Upper lobe of left lung (tissue), 6 donors: ENCODE data around the gene CBFA2T3. TPM values are rescaled to one million over a fixed set of nuclear protein-coding genes. Genes with fewer than 3 reads are reported as not detected.

Experiments used
- ATAC-seq, 2 donors: fragments of 200-7000 bp; cut with Tn5 transposase; one replicate each; pipeline ENCODE4 v1.9.1; 2022; ENCODE audit warnings: mild to moderate bottlenecking in 2 of 2, moderate library complexity in 2 of 2; ENCODE audit not compliant: low FRiP score in 2 of 2
- DNase-seq, 2 donors: peaks; one replicate each; pipeline ENCODE4 v3.0.0-alpha.2; 2019 to 2020
- H3K27ac ChIP-seq, 4 donors: fragments of 200-600 bp; sonication (generic); one replicate each; pipeline ENCODE4 v1.5.1; 2016 to 2019
- H3K27me3 ChIP-seq, 4 donors: fragments of 200-600 bp; sonication (generic); one replicate each; pipeline ENCODE4 v1.5.1; 2017 to 2019
- H3K36me3 ChIP-seq, 4 donors: fragments of 200-600 bp; sonication (generic); one replicate each; pipeline ENCODE4 v1.5.1; 2016 to 2019
- H3K4me1 ChIP-seq, 4 donors: fragments of 200-600 bp; sonication (generic); one replicate each; pipeline ENCODE4 v1.5.1; 2018 to 2019
- H3K4me3 ChIP-seq, 4 donors: fragments of 200-600 bp; sonication (generic); one replicate each; pipeline ENCODE4 v1.5.1; 2017 to 2019; ENCODE audit warnings: mild to moderate bottlenecking in 2 of 4, moderate library complexity in 1 of 4
- H3K9me3 ChIP-seq, 4 donors: fragments of 200-600 bp; sonication (generic); one replicate each; pipeline ENCODE4 v1.5.1; 2018 to 2019
- CTCF ChIP-seq, 6 experiments: fragments of 450-650 bp in 4 of 6; fragments of 200-600 bp in 2 of 6; sonication (generic) in 2 of 6; IDR thresholded peaks; one replicate each; pipeline ENCODE4 v1.5.1; 2016 to 2019; ENCODE audit warnings: antibody characterized with exemption in 6 of 6
- EP300 ChIP-seq, 4 donors: sonication (generic); formaldehyde crosslinking; IDR thresholded peaks; one replicate each; pipeline ENCODE4 v1.5.1; 2017; ENCODE audit warnings: antibody characterized with exemption in 4 of 4, control low read depth in 2 of 4
- POLR2A ChIP-seq, 4 donors: fragments of 450-650 bp; IDR thresholded peaks; one replicate each; pipeline ENCODE4 v1.5.1; 2016 to 2017; ENCODE audit warnings: antibody characterized with exemption in 4 of 4, mild to moderate bottlenecking in 2 of 4
- POLR2AphosphoS5 ChIP-seq, 2 donors: sonication (generic); formaldehyde crosslinking; IDR thresholded peaks; one replicate each; pipeline ENCODE4 v1.5.1; 2017; ENCODE audit warnings: antibody characterized with exemption in 2 of 2
- WGBS, 2 donors: methylation state at CpG; one replicate each; pipeline ENCODE4 v1.1.5; 2017 to 2018; 5-methylcytosine and 5-hydroxymethylcytosine counted together
- total RNA-seq, 6 donors: library from RNA; depleted of rRNA in 4 of 6; stranded (reverse); fragments of >200 nt in 4 of 6; gene quantifications; one replicate each; pipeline versions ENCODE4 v1.1.0 to v1.2.1, GENCODE V29; 2016 to 2021
- donor health status: DM: no; HTN: no; CAD: no; lungs with moderate emphysema.
- donor health status: DM: no; HTN: yes; CAD: no; lungs with severe emphysema.

CBFA2T3 gene
- total RNA-seq, 6 donors from 2014 or later: 2.7 to 33.5 (median 15.2) TPM

DNA sequence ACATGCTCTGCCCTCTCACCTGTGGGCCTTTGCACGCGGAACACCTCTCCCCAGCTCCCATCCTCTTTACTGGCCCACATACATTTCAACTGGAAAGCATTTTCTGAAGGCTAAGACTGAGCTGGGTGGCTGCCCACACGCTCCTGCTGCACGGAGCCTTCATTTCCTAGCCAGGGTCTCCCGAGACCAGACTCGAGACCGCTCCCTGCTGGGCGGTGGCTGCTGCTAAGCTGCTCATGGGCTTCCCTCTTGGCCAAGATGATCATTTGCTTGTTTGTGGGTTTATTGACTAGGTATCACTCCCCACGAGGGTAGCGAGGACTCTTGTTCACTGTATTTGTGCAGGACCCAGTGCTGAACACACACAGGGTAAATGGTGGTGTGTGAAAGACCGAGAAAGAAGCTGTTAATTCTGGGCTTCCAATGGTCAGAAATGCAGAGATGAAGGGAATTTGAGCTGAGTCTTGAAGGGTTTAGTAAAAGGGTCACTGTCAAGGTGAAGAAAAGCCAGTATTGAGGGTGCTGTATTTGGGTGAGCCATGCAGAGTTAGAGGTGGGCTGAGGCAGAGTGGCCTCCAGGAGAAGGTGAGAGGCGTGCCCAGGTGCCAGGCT, 119.2 kb downstream of the CBFA2T3 start:
- peak overlapping the region; percentile 65 to 91 (median 82) for H3K27ac ChIP-seq
- DNase-seq (peak; percentile 82 to 83), ATAC-seq (peak; percentile 79 to 81)
- peak overlapping the region; percentile 57 to 100 (median 88) for H3K4me3 ChIP-seq
- TF ChIP-seq CTCF (IDR thresholded peaks at IDR 0.05) (peak; percentile 49 to 72 (median 58)), EP300 (IDR thresholded peaks at IDR 0.05) (no peak), POLR2AphosphoS5 (IDR thresholded peaks at IDR 0.05) (no peak), POLR2A (IDR thresholded peaks at IDR 0.05) (no peak)
- 20 to 22% methylated on average over 10 to 11 of the region's 12 CpGs for WGBS, 2 donors
- peaks cover under 1 to 42% (median 31%) of the 10 kb centered on the region in 4 donors for H3K36me3 ChIP-seq
- no peaks in the 10 kb centered on the region for H3K9me3 ChIP-seq
- no peaks in the 10 kb centered on the region for H3K27me3 ChIP-seq
- H3K4me1 ChIP-seq: peaks cover 27 to 48% (median 39%) of the 10 kb centered on the region in 4 donors

DNA sequence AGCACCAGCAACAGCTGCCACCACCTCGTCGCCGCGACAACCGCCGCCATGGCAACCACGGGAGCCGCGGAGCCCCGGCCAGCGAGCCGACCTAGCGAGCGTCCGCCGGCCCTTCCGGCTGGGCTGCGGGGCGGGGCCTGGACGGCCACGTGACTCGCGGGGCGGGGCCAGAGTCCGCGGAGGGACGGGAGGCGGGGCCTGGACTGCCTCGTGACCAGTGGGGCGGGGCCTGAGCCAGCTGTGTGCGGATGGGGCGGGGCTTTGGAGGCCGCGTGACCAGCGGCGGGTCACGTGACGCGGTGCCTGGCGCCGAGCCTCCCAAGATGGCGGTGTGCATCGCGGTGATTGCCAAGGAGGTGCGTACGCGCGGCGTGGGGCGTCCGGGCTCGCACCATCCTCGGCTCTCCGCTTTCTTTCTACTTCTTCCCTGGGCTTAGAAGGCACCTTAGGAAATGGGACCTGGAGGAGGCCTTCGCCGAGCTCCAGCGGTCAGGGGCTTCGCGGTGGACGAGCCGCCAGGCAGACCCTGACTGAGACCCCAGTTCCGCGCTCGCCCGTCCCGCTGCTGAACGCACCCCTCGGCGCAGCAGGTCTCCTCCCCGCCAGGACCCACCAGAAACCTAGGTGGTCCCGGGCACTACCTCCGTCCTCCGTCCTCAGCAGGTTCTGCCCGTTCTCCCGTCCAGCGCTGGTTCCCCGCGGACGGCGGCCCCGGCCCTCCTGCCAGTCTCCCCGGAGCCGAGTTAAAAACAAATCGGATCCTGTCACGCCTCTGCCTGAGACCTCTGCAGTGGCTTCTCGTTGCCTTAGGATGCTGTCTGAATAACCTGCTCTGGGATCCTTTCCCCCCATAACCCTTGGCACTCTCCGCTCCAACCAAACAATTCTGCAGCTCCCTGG, 119.9 kb downstream of the CBFA2T3 start, which contains the start of the genes GALNS and TRAPPC2L:
GALNS (minus strand) TSS at position 120 of the 900 bp plus-strand sequence; CDS start at position 50, 70 bp downstream.
TRAPPC2L (plus strand) TSS at position 300 of the 900 bp plus-strand sequence; CDS start at position 324, 24 bp downstream.
- DNase-seq: peak; percentile 99 to 100
- peak; percentile 97 to 98 for ATAC-seq
- TF ChIP-seq POLR2AphosphoS5 (IDR thresholded peaks at IDR 0.05): peak; percentile 90 to 92
- TF ChIP-seq POLR2A (IDR thresholded peaks at IDR 0.05): peak in 3 of 4 donors; percentile 63 to 92 (median 77)
- peak in 1 of 6 experiments; percentile 19 for TF ChIP-seq CTCF (IDR thresholded peaks at IDR 0.05)
- TF ChIP-seq EP300 (IDR thresholded peaks at IDR 0.05): peak in 1 of 4 donors; percentile 15
- 0 to 2% methylated on average over 17 to 45 of the region's 87 CpGs for WGBS, 2 donors
- peaks cover 27 to 48% (median 39%) of the 10 kb centered on the region in 4 donors for H3K4me1 ChIP-seq
- no peaks in the 10 kb centered on the region for H3K27me3 ChIP-seq
- peak within 1 kb of the TSS; percentile 65 to 91 (median 82) for H3K27ac ChIP-seq
- peak within 1 kb of the TSS; percentile 70 to 100 (median 88) for H3K4me3 ChIP-seq
- H3K36me3 ChIP-seq: peaks cover 0 to 34% (median 26%) of the 10 kb centered on the region in 4 donors
- H3K9me3 ChIP-seq: no peaks in the 10 kb centered on the region

- ATAC-seq (peak in 1 of 2 donors; percentile 57), DNase-seq (peak in 1 of 2 donors; percentile 86)
- 18 to 20% methylated on average over 13 to 30 of the region's 53 CpGs for WGBS, 2 donors
Measured at GRCh38 chr16:88856122-88856827, 120.7 kb downstream of the CBFA2T3 start.

More at GRCh38 chr16:88856122-88856827, 120.7 kb downstream of the CBFA2T3 start:
- peaks cover 0 to 26% (median 20%) of the 10 kb centered on the region in 4 donors for H3K36me3 ChIP-seq
- peaks cover 27 to 48% (median 39%) of the 10 kb centered on the region in 4 donors for H3K4me1 ChIP-seq
- peak overlapping the region; percentile 70 to 100 (median 88) for H3K4me3 ChIP-seq
- H3K27me3 ChIP-seq: no peaks in the 10 kb centered on the region
- H3K27ac ChIP-seq: peak overlapping the region; percentile 65 to 91 (median 82)
- no peak for TF ChIP-seq EP300 (IDR thresholded peaks at IDR 0.05)
- TF ChIP-seq POLR2A (IDR thresholded peaks at IDR 0.05): no peak
- TF ChIP-seq POLR2AphosphoS5 (IDR thresholded peaks at IDR 0.05): no peak
- no peak for TF ChIP-seq CTCF (IDR thresholded peaks at IDR 0.05)
- H3K9me3 ChIP-seq: no peaks in the 10 kb centered on the region
